GM06990 (cell line): ENCODE data around the gene DCP1A.
"Not testable (repeated sequence)": the region's sequence is repeated elsewhere in the genome, so short reads cannot be mapped to it uniquely, and the experiment has no call there.

ENCODE experiments used
- DNase-seq: peaks from one replicate; pipeline ENCODE4 v3.0.0-alpha.2; 2011; ENCODE audit not compliant: insufficient read length; ENCODE audit errors: extremely low read depth
- H3K27me3 ChIP-seq: replicated peaks from 2 replicates; pipeline ENCODE4 v1.6.0; 2011; ENCODE audit warnings: low read length; ENCODE audit not compliant: control insufficient read depth, insufficient read depth
- H3K36me3 ChIP-seq: 2 replicates; pipeline ENCODE4 v1.5.1; 2011; ENCODE audit warnings: low read length; ENCODE audit not compliant: control insufficient read depth, insufficient read depth
- H3K4me3 ChIP-seq: replicated peaks from 2 replicates; pipeline ENCODE4 v1.5.1; 2011; ENCODE audit warnings: low read depth, mild to moderate bottlenecking, control low read depth, low read length
- TF ChIP-seq, protein P1 (sequence below): IDR thresholded peaks from 2 replicates; pipeline ENCODE4 v1.5.1; 2011; ENCODE audit warnings: low read length, control low read depth, mild to moderate bottlenecking, inconsistent platforms; ENCODE audit not compliant: insufficient read depth, poor library complexity, severe bottlenecking

Gene DCP1A

GRCh38 chr3:53354945-53355498 is 7.7 kb upstream of the DCP1A start:
- Histone ChIP-seq H3K4me3 (no peak overlapping the region), H3K36me3 (no peaks in the 10 kb centered on the region), H3K27me3 (no peaks in the 10 kb centered on the region)
- no peak for DNase-seq
- TF ChIP-seq, protein P1, sequence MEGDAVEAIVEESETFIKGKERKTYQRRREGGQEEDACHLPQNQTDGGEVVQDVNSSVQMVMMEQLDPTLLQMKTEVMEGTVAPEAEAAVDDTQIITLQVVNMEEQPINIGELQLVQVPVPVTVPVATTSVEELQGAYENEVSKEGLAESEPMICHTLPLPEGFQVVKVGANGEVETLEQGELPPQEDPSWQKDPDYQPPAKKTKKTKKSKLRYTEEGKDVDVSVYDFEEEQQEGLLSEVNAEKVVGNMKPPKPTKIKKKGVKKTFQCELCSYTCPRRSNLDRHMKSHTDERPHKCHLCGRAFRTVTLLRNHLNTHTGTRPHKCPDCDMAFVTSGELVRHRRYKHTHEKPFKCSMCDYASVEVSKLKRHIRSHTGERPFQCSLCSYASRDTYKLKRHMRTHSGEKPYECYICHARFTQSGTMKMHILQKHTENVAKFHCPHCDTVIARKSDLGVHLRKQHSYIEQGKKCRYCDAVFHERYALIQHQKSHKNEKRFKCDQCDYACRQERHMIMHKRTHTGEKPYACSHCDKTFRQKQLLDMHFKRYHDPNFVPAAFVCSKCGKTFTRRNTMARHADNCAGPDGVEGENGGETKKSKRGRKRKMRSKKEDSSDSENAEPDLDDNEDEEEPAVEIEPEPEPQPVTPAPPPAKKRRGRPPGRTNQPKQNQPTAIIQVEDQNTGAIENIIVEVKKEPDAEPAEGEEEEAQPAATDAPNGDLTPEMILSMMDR: no peak

- DNase-seq: no peak
- H3K36me3 ChIP-seq: no peaks in the 10 kb centered on the region
- TF ChIP-seq, protein P1: no peak
- H3K4me3 ChIP-seq: no peak overlapping the region
- no peaks in the 10 kb centered on the region for H3K27me3 ChIP-seq
These were observed 5.9 kb upstream of the DCP1A start for GRCh38 chr3:53353202-53353601.

DNA sequence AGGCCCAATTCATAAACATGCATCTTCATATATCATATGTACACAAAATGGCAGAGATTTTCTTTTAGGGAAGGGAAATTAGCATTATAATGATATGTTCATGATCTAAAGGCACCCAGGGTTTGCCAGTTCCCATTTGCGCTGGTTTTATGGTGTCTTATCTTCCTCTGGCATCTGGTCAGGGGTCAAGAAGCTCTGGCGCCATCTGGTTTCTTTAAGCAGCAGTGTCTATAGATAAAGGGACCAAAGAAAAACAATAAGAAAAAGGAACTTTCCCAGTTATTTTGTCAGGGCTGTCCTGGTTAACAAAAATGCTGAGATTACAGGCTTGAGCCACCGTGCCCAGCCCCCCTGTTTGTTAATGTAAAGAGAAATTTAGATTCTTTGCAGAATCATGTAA is 3.3 kb upstream of the DCP1A start:
- TF ChIP-seq, protein P1: peak; percentile 37
- H3K27me3 ChIP-seq: no peaks in the 10 kb centered on the region
- DNase-seq: no peak
- H3K36me3 ChIP-seq: no peaks in the 10 kb centered on the region
- no peak overlapping the region for H3K4me3 ChIP-seq

GRCh38 chr3:53348118-53348517 is 775 bp upstream of the DCP1A start:
- not testable (repeated sequence) for H3K36me3 ChIP-seq, H3K27me3 ChIP-seq, DNase-seq
- H3K4me3 ChIP-seq: peak overlapping the region; percentile 95

DNA sequence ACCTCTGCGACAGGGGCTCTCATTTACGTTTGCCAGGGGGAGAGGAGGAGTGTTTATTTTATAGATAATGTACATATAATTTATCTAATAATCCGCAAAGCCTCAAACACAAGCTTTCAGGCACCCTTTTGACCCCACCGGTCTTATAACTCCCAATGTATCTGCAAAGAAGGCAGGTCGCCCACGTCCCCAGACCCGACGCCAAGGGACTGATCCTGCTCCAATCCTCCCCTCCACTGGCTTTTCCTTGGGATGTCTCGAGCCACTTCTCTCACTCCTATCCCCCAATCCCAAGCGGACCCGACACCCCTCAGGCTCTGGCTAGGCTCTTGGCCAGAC is 452 bp downstream of the DCP1A start:
- peak overlapping the region; percentile 95 for H3K4me3 ChIP-seq
- TF ChIP-seq, protein P1: no peak
- no peak for DNase-seq
- no peaks in the 10 kb centered on the region for H3K27me3 ChIP-seq
- no peaks in the 10 kb centered on the region for H3K36me3 ChIP-seq

DNA sequence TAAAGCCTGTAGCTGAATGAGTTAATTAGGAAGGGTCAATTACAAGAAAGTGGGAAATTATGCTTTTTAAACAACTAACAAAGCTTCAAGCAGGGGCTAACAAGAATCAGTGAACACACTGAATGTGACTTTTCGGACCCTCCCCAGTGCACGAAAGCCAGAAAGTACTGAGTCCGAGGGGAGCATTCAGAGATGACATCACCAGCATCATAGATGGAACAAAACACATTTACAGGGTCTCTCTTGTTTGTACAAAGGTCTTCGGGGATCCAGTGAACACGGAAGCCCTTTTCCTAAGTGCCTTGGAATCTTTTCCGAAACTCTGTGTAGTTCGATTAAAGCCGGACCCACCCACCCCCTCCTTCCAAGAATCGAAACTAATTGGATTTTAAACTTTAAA is 829 bp downstream of the DCP1A start:
- TF ChIP-seq, protein P1: no peak
- no peaks in the 10 kb centered on the region for H3K27me3 ChIP-seq
- peak overlapping the region; percentile 95 for H3K4me3 ChIP-seq
- no peak for DNase-seq
- H3K36me3 ChIP-seq: no peaks in the 10 kb centered on the region
